GM18498 (cell line): Measurements from ENCODE around the gene DUS1L.

Experiments
- ATAC-seq: cut with Tn5 transposase; IDR thresholded peaks from one replicate; pipeline ENCODE4 v1.9.1; 2021; ENCODE audit warnings: mild to moderate bottlenecking, moderate library complexity; ENCODE audit not compliant: unreplicated experiment

Gene DUS1L

DNA sequence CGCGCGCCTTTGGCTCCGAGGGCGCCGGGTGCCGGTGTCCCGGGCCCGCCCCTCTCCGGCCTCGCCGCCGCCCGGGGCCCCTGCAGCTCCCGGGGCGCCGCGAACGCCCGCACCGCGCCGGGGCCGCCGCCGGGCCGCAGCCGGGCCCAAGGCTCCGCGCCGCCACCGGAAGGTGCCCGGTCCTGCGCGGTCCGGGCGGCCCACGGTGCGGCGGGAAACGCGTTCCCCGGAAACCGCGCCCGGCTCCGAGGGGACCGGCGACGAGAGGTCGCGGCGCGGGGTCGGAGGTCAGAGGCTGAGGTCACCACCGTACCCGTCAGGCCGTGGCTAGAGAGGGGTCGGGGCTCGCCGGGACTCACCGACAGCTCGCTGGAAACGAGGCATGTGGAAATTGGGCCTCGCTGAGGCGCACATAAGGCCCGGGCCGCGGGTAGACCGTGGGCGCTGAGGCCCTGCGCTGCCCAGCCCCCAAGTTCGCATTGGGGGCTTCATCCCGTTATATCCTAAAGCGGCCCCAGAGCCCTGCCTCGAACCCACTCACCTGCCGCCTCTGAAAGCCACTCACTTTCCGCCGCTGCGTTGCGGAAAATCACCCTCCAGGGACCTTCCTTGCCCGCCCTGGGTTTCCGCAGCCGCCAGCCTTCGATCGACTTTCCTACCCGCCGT is at the start of gene DUS1L:
Gene DUS1L, minus strand, starts transcription at position 167 of the 666 bp plus-strand sequence. CDS start 745 bp downstream, outside the sequence.
- ATAC-seq: peak; percentile 77

DNA sequence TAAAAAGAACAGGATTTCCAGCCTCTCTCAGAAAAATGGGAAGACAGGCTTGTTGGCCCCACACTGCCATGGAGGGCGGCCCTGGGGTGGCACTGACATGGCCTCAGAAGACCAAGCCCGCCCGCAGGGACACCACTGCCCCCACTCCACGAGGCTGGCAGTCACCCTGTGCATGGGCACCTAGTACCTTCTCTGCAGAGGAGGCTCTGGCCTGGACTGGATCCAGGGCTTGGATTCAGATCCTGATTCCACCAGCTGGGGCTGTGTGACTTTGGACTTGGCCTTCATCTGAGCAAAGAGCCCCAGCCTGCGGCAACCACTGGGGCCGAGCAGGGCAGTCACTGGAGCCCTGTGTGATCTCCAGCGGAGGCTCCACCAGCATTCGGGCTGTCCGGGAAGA is 49.3 kb upstream of the DUS1L start:
- ATAC-seq: no peak

DNA sequence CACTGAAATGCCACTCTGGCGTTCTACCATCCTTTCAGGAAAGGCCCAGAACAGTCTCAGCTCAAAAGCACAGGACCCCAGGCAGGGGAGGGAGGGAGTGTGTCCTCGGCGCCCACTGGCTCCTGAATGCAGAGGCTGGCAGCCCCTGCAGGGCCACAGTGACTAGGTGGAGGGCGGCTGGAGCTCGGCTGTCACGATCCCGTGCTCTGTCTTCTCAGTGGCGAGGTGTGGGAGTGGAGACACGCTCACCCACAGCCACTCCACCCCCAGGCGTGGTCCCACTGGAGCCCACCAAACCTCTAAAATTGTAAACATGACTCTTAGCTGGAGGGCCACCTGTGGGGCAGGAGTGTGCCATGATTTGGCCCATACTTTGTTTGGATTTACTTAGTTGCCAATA is 48.8 kb upstream of the DUS1L start:
- no peak for ATAC-seq

DNA sequence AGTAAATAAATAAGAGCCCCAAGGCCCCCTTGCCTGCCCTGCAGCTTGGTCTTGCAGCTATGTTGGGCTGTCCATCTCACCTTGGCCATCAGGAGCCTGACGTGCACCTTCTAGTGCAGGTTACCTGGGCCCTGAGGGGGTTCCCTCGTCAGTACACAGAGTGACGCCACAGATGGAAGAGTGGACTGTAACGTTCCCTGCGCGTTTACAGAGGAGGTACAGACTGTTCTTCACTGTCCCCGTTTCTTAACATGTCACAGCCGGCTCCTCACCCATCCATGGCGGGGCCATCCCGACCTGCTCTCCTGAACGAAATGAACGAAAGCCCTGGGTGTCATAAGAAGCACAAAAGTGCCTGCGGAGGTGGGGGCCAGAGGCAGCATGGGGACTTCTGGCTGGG is 48.3 kb upstream of the DUS1L start:
- no peak for ATAC-seq

DNA sequence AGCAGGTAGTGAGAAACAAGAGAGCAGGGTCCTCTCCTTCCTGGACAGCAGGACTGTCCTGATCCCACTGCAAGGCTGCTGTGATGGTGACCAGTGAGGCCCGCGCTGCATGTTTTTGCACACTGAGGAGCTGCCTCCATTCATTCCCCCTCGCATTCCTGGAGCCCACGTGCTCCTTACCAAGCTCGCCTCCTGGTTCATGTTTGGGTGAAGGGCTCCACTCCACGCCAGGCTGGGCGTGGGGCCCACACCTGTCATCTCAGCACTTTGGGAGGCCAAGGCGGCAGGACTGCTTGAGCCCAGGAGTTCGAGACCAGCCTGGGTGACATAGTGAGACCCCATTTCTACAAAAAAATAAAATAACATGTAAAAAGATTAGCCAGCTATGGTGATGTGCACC is 47.8 kb upstream of the DUS1L start:
- ATAC-seq: no peak

DNA sequence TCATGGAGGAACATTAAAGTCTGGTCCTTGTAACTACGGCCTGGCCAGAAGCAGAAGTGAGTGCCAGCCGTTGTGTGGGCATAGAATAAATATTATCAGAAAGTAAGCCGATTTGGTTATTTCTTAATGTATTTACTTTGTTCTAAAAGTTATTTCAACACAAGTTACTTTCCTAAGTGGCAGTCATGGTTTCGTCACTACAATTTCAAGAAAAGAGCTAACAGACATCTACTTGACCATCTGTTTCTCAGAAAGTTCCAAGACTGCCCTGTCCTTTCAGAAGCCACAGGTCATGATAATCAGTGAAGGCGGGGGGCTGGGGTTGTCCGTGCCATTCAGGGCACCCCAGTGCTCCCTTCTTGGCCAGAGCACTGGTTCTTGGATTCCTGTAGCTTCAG is 47.3 kb upstream of the DUS1L start:
- no peak for ATAC-seq

DNA sequence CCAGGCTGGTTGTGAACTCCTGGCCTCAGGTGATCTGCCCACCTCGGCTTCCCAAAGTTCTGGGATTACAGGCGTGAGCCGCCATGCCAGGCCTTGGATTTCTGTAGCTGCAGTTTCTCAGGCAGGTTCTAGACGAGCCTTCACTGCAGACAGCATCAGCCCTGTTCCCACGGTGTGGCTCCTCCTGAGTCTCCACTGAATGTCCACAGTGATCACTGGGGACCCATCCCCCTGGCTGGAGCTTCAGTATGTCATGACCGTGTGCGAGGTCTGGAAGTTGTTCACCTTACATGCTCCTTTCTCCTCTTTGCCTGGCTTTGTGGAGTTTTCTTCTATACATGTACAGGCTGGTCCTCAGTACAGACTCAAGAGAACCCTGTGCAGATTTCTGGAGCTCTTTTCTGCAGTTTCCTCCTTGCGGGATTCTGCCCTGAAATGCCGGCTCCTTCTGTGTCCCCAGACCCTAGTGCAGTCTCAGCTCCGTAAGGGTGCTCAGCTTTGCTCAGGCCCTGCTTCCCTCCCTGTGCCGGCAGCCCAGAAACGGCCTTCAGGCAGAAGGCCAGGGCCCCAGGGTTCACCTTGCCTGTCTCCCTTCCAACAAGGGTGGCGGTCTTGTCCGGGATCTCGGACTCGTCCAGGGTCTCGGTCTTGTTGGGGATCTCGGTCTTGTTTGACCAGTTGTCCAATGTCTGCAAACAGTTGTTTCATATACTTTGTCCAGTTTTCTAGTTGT is 46.7 kb upstream of the DUS1L start:
- ATAC-seq: no peak

DNA sequence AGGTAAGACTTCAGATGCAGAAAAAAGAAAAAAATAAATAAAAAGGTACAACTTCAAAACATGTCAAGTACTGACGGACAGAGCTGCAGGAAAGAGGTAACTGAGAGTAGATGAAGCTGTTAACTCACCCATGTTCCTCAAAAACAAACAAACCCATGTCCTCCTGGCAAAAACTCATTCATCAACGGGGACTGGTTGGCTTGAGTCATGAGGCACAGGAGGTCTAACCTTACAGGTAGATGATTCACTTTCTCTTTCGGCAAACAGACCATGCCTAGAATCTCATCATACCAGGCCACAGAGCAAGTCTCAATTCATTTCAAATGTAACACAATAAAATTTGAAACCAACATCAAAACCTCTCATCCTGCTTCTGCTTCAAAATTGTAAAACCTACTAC is 44.7 kb upstream of the DUS1L start:
- no peak for ATAC-seq

DNA sequence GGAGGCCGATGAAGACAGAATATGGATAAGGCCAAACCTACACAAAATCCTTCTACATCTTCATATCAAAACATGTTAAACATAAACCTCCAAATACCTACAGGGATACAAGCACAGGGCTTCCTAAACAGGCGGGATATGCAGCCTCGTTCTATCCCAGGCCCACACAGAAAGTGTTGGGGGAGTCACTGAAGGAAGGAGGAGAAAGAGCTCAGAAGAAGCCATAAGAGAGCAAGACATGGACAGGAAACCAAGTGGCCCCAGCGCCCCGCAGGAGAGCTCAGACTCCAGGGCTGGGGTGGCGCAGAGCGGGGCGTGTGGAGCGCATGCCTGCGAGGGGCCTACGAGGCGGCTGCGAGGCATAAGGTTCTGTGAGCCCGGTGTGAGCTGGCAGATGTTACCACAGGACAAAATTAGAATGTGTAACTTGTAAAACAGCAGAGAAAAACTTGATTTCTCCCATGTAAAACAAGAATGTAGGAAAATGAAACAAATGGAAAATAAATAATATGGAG is 43.4 kb upstream of the DUS1L start:
- ATAC-seq: no peak

DNA sequence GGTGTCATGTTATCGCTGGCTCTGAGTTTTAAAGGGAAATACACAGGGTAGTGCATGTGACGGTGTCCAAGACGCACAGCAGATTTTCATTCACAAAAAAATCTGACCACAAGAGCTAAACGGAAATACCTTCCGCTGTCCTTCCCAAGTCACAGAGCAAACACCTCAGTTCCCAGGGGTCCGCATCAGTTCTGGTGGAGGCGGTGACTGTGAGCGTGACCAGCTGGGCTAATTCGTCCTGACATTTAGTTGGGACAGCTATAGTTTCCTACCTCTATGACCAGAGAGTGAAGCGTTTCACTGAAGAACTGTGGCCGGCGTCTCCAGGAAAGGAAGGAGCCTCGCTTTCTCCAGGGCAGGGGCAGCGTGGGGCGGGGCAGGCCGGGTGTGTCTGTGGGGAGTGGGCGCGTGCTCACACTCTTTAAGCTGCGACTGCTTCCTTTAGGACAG is 42.9 kb upstream of the DUS1L start:
- no peak for ATAC-seq

DNA sequence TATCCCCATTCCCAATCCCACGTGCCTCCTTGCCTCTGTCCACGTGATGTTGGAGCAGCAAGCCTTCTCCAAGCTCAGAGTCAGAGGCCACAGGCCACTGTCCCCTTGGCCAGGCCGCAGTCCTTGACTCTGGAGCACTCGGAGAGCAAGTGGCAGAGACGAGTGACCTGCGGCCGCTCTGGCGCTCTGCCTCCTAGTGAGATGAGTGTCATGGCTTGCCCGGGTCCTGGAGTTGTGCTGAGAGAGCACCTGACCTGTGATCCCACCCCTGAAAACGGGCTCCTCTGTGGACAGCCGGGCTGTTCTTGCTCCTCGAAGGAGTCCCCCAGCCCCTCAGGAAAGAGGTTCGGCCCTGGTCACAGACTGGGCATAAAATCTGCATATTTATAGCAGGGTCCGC is 42.4 kb upstream of the DUS1L start:
- ATAC-seq: no peak

DNA sequence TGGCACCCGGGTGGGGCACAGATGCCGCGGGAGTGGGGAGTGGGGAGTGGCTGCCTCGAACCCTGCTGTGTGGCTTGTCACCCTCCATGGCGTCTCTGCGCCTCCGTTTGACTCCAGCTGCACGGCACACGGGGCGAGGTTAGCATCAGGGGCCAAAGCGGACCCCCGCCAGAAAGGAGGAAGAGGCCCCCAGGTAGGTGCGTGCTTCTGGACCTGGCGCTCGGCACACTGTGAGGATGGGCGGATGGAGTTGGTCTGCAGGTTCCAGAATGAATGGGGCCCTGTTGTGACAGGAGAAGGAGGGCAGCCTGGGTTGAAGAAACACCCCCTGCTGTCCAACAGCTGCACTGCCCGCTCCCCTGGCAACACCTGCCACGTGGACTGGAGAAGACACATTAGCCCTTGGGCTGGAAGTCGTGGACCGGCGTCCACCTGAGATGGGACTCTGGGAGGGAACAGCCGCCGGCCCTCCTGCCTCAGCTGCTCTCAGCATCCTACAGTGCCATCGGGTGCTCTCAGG is 41.8 kb upstream of the DUS1L start:
- no peak for ATAC-seq

DNA sequence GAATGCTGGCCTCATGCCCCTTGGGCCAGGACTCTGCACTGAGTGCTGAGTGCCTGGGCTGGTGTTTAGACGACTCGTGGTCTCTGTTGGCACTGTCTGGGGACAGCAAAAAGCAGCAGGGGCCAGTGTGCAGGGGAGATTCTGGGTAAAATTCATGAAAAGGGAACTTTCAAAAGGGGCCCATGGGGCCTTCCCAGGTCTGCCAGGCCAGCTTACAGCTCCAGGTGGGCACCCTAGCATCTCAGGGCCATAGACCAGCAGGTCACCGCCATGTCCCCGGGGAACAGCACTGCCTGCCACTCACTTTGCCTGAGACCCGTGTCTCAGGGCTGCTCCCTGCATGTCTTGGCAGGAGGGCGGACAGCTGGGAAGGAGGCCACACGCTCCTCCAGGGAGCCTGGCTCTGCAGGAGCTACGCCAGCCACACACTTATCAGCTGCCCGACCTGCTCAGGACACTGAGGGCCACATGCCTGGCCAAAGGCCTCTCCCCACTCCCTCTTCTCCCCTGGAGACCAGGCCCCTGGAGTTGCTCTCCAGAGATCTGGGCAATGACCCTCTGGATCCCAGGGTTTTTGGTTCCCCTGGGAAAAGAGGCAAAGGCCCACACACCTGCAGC is 41.2 kb upstream of the DUS1L start:
- no peak for ATAC-seq

DNA sequence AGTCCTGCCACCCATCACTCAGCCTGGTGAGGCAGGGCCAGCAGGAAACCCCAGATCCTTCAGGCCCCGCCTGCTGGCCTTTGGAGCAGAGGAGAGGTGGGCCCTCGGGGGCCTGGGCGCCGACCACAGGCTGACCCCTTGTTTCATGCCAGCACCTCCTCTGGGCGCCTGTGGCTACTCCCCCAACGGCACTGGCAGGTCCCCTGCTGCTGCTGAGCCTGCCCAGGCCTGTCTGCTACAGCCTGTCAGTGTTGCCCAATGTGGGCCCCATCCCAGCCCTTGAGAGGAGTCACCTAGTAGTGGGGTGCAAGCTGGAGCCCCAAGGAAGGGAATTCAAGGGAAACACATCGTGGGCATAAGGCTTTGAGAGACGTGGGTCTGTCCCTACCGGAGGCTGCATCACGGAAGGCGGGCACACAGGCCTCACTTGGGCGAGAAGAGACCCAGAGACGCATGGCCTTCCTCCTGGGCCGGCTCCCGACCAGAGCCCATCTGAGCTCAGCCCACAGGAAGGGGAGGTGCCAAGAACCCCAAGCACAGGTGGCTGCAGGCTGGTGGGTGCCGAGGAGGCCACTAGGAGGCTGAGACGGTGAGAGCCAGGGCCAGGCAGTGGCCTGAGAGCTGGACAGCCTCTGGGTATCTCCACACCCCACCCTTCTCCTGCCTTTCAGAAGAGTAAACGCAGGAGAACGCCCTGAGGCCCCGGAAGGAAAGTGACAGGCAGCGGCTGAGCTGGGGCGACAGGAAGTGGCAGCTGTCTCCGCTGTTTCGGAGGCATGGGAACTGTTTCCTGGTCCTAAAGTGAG is 40.5 kb upstream of the DUS1L start:
- ATAC-seq: peak; percentile 84

DNA sequence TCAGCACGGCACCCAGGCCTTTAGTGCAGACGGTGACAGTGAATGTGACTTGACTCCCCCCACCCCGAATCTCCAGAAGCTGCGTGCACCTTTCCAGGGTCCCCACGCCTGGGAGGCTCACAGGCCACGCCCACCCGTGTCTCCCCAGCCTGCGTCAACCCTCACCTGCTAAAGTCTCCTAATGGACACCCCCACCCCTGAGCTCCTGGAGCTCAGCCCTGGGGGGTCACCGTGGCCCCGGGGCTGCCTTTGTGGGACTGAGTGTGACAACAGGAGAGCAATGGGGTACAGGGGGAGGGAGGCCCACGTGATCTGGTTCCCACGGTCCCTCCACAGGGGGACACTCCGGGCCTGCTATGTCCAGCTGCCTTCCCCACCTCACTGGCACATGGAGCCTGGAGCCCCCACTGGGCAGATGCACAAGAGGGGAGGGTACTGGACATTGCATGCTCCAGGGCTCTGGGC is 39.8 kb upstream of the DUS1L start:
- ATAC-seq: no peak

DNA sequence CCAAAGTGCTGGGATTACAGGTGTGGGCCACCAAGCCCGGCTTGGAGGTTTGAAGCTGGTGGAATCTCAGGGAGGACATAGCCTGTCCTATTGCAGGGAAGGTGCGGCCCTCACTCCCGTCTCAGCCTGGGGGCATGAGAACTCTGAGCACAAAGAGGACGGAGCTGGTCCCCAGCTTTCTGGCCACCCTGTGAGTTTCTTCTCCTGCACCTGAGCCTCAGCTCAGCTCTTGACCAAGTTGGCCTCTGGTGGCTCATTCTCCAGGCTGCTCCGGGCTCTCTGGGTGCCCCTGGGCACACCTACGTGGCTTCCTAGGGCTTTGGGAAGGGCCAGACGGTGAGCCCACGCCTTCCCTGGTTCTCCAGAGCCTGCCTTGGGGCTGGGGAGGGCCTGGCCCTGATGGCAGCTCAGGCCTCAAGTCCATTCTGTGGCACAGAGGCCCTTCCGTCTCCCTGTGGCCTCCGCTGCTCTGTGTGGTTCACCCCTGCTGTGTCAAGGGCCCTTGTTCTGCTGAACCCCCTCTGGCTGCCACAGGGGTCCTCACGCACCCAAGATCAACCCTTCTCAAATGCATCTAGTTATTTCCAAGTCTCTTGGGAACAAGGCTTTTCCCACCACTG is 39.3 kb upstream of the DUS1L start:
- ATAC-seq: no peak

DNA sequence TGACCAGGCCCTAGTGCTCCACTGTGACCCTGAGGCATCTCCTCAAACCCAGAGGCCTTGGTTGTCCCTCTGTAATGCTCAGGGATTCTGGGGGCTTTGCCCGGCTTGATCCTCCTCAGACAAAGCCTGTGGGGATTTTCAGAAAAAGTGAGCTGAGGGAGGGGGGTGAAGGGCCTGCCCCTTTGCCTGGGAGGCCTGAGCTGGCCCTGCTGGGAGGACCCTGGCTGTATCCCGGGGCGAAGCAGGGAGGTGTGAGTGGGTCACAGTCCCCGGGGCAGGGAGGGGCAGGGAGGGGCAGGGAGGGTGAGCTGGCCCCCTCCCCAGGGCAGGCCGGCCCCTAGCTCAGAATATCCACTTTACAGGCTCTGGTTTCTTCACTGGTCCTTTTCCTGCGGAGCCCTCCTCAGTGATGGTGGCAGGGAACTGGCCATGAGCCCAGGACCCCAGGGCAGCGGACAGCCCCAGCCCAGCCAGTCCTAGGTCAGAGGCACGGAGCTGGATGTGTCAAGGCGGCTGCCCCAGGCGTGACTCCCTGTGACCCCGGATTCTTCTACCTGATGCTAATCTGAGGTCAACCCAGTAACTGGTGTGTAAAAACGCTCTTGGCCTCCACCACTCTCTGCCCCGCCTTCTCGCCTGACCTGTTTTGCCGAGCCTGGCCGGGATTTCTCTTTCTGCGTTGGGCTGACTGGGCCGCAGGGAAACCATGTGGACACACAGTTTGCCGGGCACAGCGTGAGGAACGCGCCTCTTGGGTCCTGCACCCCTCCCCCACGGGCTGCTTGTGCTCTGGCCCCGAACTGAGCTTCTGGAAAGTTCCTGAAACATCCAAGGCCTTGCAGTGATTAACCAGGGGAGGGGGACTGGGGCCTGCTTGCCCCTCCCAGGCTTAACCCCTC is 38.2 kb upstream of the DUS1L start:
- ATAC-seq: no peak

DNA sequence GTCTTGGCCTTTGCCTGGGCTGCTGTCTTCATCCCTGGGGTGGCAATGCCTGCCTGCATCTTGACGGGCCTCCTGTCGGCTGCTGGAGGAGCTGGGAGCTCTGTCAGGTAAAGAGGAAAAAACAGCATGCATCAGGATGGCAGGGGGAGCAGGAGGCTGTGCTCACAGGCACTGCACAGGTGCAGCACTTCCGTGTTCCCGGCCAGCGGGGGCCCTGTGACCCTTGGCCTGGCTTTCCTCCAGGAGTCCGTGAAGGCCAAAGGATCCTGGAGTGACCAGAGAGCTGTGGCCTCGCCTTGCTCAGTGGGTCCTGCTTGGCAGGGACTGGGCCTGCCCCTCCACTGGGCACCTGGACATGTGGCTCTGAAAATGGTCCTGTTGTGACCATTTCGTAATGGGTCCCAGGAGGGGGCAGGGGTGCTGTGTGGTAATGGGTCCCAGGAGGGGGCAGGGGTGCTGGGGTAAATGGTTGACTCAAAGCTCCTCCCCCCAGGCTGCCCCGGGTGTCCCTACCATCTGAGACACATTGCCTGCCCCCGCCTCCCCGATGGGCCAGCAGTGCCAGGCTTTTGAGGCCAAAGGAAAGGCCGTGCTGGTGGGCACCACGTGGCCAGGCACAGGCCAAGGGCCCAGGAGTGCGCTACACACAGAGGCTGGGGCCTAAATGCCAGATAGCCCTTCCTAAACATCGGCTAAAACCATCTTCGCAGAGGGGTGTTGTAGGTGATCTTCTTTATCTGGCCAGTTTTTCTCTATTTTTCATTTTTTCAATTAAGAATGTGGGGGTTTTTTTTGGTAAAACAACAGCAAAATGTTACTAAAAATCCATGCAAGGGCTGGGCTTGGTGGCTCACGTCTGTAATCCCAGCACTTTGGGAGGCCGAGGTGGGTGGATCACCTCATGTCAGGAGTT is 36.4 kb upstream of the DUS1L start:
- ATAC-seq: no peak
